GM10847 (cell line): ENCODE data around the gene HECTD4.

Source experiments
- POLR2A ChIP-seq: IDR thresholded peaks from 2 replicates; pipeline ENCODE4 v1.6.1; 2011; ENCODE audit not compliant: insufficient read length; ENCODE audit errors: extremely low read depth

The HECTD4 gene

GRCh38 chr12:112188130-112188830 is 194.0 kb downstream of the HECTD4 start:
- TF ChIP-seq POLR2A = no peak

- TF ChIP-seq POLR2A = no peak
Observed at GRCh38 chr12:112185093-112185923, 196.9 kb downstream of the HECTD4 start.

DNA sequence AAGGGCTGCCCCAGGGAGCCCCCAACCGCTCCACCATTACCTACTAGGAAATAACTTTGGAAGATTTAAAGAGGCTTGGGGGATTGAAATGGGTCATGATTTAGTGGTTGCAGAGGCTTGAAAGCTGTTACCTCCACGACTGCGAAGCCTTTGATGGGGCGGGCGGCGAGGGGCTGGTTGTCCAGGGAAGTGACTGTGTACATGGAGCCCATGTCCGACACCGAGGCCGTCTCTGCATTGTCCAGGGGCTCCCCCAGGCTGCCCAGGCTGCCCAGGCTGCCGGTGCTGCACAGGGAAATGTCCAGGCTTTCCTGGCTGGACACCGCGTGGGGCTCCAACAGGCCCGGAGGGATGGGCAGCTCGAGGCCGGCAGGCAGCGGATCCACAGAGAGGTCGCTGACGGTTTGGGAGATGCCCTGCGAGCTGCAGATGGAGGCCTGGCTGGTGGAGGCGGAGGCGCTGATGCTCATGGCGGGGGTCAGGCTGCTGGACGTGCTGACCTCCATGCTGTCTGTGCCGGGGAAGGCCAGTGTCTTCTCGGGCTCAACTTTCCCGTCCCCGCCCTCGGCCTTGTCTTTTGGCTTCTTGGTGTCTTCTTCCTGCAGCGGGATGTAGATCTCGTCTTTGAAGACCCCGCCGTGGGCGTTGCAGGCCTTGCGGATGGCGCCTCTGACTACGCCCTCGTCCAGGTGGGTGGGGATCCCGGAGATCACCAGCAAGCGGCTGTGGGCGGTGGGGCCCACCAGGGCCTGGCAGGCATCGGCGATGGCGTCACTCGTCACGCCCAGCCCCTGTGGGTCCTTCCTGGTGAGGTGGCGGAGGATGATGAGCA is 198.0 kb downstream of the HECTD4 start:
- no peak for TF ChIP-seq POLR2A

- no peak for TF ChIP-seq POLR2A
Observed at GRCh38 chr12:112183141-112184021, 198.8 kb downstream of the HECTD4 start.

DNA sequence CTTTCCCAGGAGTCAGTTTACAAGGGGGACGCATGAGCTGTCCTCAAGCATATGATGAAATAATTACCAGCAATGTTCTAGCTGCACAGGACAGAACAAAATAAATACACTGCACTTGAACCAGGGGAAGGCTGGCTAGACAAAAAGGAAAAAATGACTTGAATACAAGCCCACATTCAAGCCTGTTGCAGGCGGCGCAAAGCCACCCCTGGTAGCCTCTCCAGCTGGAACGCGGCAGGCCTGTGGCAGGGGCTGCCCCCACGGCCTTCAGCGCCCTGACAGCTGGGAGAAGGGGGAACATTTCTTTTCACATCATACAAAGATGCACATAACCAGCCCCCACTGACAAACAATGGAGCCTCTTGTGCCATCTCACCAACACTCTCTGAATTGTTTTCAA is 199.7 kb downstream of the HECTD4 start:
- TF ChIP-seq POLR2A = no peak

- no peak for TF ChIP-seq POLR2A
Observed at GRCh38 chr12:112180422-112180821, 201.8 kb downstream of the HECTD4 start.

- TF ChIP-seq POLR2A = no peak
Observed at GRCh38 chr12:112179916-112180315, 202.3 kb downstream of the HECTD4 start.

- TF ChIP-seq POLR2A = no peak
Observed at GRCh38 chr12:112179341-112179740, 202.9 kb downstream of the HECTD4 start.

GRCh38 chr12:112178796-112179195 is 203.4 kb downstream of the HECTD4 start:
- TF ChIP-seq POLR2A = no peak

DNA sequence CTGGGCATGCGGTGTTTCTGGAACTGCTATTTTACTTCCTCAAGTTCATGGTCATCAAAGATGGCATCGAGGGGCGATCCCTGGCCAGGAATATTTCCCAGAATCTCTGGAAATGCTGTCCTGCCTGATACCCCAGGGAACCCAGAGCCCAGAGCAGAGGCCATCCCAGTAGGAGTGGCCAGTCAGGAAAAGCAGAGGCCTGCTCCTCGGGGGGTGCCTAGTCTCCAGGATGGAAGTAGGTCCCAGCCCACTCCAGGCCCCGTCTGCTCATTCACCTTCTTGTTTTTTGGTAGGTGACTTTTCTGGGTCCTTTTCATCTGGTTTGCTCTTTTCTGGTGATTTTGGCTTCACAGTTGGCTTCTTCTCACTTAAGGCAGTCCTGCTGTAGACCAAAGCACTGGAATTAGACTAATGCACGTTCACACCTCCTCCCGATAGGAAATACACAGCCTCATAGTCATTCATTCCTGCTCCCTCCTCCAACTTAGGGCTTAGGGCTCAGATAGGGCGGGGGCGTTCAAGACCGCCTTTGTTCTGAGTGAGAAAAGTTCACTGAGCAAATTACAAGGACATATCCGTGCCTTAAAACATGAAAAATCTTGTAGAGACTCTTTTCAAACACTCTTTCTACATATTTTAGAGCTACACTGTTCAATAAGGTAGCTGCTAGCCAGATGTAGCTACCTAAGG is 205.8 kb downstream of the HECTD4 start:
- no peak for TF ChIP-seq POLR2A

DNA sequence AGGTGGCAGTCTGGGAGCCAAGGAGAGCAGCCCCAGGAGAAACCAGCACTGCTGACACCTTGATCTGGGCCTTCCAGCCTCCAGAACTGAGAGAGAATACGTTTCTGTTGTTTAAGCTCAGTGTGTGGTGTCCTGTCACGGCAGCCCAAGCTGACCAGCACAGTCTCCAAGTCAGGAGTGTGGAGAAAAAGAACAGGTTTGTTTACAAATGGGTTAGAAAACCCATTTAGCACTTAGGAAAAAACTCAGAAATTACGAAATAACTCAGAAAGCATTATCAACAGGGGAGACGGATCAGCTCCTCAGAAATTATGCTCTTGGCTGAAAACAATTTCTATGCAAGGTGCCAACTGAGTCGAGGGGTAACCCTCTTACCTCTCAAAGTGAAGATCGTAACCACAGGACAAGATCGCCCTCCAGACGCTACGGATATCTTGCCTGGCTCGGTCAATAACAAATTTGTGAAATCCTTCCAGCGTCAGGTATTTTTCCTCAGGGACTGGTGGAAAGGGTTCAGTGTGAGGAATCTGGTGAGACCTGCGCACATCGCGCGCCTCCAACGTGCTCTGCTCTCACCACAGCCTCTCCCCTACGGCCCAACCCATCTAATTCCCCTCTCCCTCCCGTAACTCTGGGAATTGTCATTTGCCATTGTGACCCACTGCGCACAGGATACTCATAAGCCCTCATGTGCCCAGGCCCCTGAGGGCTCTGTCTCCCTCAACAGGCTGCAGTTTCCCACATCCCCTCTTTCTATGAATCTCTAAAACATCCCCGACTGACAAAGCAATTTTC is 206.7 kb downstream of the HECTD4 start:
- TF ChIP-seq POLR2A = no peak

DNA sequence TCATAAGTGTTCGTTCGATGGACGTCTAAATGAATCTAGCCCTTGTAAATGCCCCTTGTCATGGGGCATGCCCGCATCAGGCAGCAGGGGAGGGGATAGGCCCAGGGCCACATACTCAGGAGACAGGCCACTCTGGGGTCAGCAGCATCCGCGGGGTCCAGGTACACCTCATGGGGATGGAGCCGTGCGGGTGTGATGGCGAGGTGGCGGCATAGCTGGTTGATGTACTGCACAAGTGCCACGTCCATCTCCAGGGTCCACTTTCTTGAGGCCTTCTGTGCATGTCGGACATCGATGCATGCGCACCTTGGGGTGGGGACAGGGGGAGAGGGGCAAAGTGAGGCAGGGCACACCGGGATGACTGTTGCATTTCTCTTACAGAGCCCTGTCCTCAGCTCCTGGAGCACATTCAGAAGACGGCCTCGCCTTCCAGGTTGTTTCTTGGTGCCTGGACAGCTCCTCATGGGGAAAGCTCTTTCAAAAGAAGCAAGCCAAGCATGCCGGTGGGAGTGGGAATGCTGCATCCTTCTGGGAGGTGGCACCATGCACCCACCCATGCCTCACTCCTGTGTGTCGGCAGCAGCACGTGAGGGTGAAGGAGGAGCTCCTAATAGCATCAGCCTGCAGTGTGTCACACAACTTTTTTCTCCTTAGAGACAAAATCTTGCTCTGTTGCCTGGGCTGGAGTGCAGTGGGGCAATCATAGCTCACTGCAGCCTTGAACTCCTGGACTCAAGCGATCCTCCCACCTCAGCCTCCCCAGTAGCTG is 209.5 kb downstream of the HECTD4 start:
- TF ChIP-seq POLR2A = no peak
